22Rv1 (cell line): ENCODE data around the gene ARHGAP18.

Experiments
- H3K27ac ChIP-seq: fragments of 450-650 bp; 2 replicates; pipeline ENCODE4 v1.5.1; 2017
- CTCF ChIP-seq: fragments of 450-650 bp; IDR thresholded peaks from 2 replicates; pipeline ENCODE4 v1.5.1; 2017; ENCODE audit warnings: mild to moderate bottlenecking
- ZFX ChIP-seq: fragments of 450-650 bp; IDR thresholded peaks from 2 replicates; pipeline ENCODE4 v1.6.1; 2017; ENCODE audit warnings: antibody characterized with exemption, borderline replicate concordance

ARHGAP18 gene

GRCh38 chr6:129717277-129717676, 7.3 kb upstream of the ARHGAP18 start:
- TF ChIP-seq ZFX = no peak
- TF ChIP-seq CTCF = no peak
- H3K27ac ChIP-seq = no peak overlapping the region

- no peak overlapping the region for H3K27ac ChIP-seq
- no peak for TF ChIP-seq ZFX
- no peak for TF ChIP-seq CTCF
Measured at GRCh38 chr6:129713806-129714333, 3.9 kb upstream of the ARHGAP18 start.

GRCh38 chr6:129711271-129711631, 1.3 kb upstream of the ARHGAP18 start:
- no peak overlapping the region for H3K27ac ChIP-seq

GRCh38 chr6:129710450-129711270, 683 bp upstream of the ARHGAP18 start:
- peak overlapping the region; percentile 90 for H3K27ac ChIP-seq
- TF ChIP-seq CTCF (no peak), ZFX (no peak)

More at GRCh38 chr6:129711271-129711631, 1.3 kb upstream of the ARHGAP18 start:
- TF ChIP-seq CTCF (no peak), ZFX (no peak)

- peak overlapping the region; percentile 90 for H3K27ac ChIP-seq
- TF ChIP-seq CTCF (no peak), ZFX (no peak)
Measured at GRCh38 chr6:129709196-129709768, 695 bp downstream of the ARHGAP18 start.

GRCh38 chr6:129708496-129709195, 1.3 kb downstream of the ARHGAP18 start:
- peak overlapping the region; percentile 90 for H3K27ac ChIP-seq
- TF ChIP-seq ZFX = no peak
- TF ChIP-seq CTCF = no peak
